PC-9 (cell line): ENCODE data around the gene MOGAT2. TPM values are rescaled to one million over a fixed set of nuclear protein-coding genes. Genes with fewer than 3 reads are reported as not detected.
A peak's percentile ranks its signal among the peaks of the same experiment; 100 is the strongest.
"Not testable (repeated sequence)": the region's sequence is repeated elsewhere in the genome, so short reads cannot be mapped to it uniquely, and the experiment has no call there.

Source experiments
- BruUV-seq: library from RNA; stranded (reverse); fragments of 400-500 nt; replicated peaks from 2 replicates; lab custom pipeline; 2021; lab: Mats Ljungman, UMichigan
- CTCF ChIA-PET: fragments of 300-600 bp; sonication (Branson Sonifier 250); formaldehyde crosslinking; loops from one replicate; lab custom pipeline; 2022; ENCODE audit warnings: antibody characterized with exemption; lab: Charles Lee
- POLR2A ChIA-PET: fragments of 300-600 bp; sonication (Branson Sonifier 250); formaldehyde crosslinking; loops from one replicate; lab custom pipeline; 2022; ENCODE audit warnings: antibody characterized with exemption; ENCODE audit not compliant: unreplicated experiment; lab: Charles Lee
- DNase-seq, 2 experiments: peaks; one replicate each; pipeline versions ENCODE4 v3.0.0 to v3.0.0-alpha.2; 2015 to 2022; ENCODE audit warnings: mixed read lengths in 1 of 2
- H2AFZ ChIP-seq: fragments of 200-600 bp; sonication (generic); 2 replicates; pipeline ENCODE4 v1.8.1; 2017; ENCODE audit warnings: antibody characterized with exemption
- H3F3A ChIP-seq: fragments of 200-600 bp; sonication (generic); 2 replicates; pipeline ENCODE4 v1.8.1; 2017; ENCODE audit warnings: antibody characterized with exemption, mild to moderate bottlenecking, low read depth; ENCODE audit not compliant: insufficient read depth
- H3K27ac ChIP-seq: fragments of 200-600 bp; sonication (generic); 2 replicates; pipeline ENCODE4 v1.6.1; 2016; ENCODE audit warnings: mixed run types
- H3K27me3 ChIP-seq: fragments of 200-600 bp; sonication (generic); 2 replicates; pipeline ENCODE4 v1.6.1; 2016; ENCODE audit warnings: low read depth, mixed run types; ENCODE audit not compliant: insufficient read depth
- H3K36me3 ChIP-seq: fragments of 200-600 bp; sonication (generic); 2 replicates; pipeline ENCODE4 v1.6.1; 2016; ENCODE audit warnings: low read depth, mixed run types
- H3K4me1 ChIP-seq: fragments of 200-600 bp; sonication (generic); replicated peaks from 2 replicates; pipeline ENCODE4 v1.6.1; 2016; ENCODE audit warnings: mixed run types; ENCODE audit not compliant: insufficient read depth
- H3K4me2 ChIP-seq: fragments of 200-600 bp; sonication (generic); 2 replicates; pipeline ENCODE4 v1.6.1; 2017; ENCODE audit warnings: mixed run types
- H3K4me3 ChIP-seq: fragments of 200-600 bp; sonication (generic); 2 replicates; pipeline ENCODE4 v1.6.1; 2016; ENCODE audit warnings: mixed run types
- H3K79me2 ChIP-seq: fragments of 200-600 bp; sonication (generic); 2 replicates; pipeline ENCODE4 v1.6.1; 2017; ENCODE audit warnings: low read depth, mixed run types
- H3K9me2 ChIP-seq: fragments of 200-600 bp; sonication (generic); 2 replicates; pipeline ENCODE4 v1.8.1; 2017; ENCODE audit warnings: mild to moderate bottlenecking; ENCODE audit not compliant: insufficient read depth
- H3K9me3 ChIP-seq: fragments of 200-600 bp; sonication (generic); 2 replicates; pipeline ENCODE4 v1.8.1; 2016; ENCODE audit warnings: low read depth; ENCODE audit not compliant: insufficient read depth
- H4K20me1 ChIP-seq: fragments of 200-600 bp; sonication (generic); 2 replicates; pipeline ENCODE4 v1.8.1; 2017; ENCODE audit not compliant: insufficient read depth
- EZH2 ChIP-seq: fragments of 200-600 bp; sonication (generic); IDR thresholded peaks from 2 replicates; pipeline ENCODE4 v1.8.0; 2017; ENCODE audit warnings: antibody characterized with exemption, low read depth
- intact Hi-C: fragments of 100-400 bp; cut with micrococcal nuclease; formaldehyde crosslinking; loops from one replicate; pipeline ENCODE4 v1.10.0; 2022; ENCODE audit not compliant: unreplicated experiment
- total RNA-seq: library from RNA; stranded (reverse); gene quantifications from 2 replicates; pipeline ENCODE4 v1.2.3, GENCODE V29; 2021
- TF ChIP-seq, protein P1 (sequence below): fragments of 200-600 bp; sonication (generic); conservative IDR thresholded peaks from 2 replicates; pipeline ENCODE4 v1.6.1; 2017; ENCODE audit warnings: mixed run types, antibody characterized with exemption, mild to moderate bottlenecking, moderate library complexity

MOGAT2 gene
- total RNA-seq, 1 experiment from 2014 or later = not detected

DNA sequence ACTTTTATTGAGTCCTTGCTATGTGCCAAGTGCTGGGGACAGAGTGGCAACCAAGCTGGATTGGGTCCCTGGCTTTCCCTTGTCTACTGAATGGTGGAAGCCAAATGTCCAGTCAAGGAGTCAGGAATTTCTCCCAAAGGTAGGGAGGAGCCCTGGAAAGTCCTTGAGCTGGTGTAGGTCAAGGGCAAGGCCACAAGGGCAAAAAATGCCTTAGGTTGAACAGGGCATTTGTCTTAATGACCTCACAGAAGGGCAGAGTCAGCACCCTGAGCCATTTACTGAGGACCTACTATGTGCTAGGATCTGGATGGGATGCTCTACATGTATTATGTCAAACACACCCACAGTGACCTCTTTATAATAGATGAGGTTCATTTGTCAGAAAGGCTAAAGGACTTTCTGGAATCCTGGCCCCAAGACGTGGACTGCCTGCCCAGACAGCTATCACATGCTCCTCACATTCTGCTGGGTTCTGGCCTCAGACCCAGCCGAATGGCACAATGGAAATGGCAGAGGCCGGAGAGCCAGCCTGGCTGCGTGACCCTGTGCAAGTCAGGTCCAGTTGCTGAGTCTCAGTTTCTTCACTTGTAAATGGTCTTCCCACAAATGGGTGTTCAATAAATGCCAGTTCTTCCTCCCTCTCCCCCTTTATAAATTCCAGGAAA, 17.7 kb downstream of the MOGAT2 start:
- BruUV-seq = no TSS peak
- TF ChIP-seq EZH2 = no peak
- TF ChIP-seq, protein P1, sequence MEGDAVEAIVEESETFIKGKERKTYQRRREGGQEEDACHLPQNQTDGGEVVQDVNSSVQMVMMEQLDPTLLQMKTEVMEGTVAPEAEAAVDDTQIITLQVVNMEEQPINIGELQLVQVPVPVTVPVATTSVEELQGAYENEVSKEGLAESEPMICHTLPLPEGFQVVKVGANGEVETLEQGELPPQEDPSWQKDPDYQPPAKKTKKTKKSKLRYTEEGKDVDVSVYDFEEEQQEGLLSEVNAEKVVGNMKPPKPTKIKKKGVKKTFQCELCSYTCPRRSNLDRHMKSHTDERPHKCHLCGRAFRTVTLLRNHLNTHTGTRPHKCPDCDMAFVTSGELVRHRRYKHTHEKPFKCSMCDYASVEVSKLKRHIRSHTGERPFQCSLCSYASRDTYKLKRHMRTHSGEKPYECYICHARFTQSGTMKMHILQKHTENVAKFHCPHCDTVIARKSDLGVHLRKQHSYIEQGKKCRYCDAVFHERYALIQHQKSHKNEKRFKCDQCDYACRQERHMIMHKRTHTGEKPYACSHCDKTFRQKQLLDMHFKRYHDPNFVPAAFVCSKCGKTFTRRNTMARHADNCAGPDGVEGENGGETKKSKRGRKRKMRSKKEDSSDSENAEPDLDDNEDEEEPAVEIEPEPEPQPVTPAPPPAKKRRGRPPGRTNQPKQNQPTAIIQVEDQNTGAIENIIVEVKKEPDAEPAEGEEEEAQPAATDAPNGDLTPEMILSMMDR = no peak
- no peak for DNase-seq
- H3K27ac ChIP-seq = no peak overlapping the region
- no peaks in the 10 kb centered on the region for H3K27me3 ChIP-seq
- no peaks in the 10 kb centered on the region for H3K9me2 ChIP-seq
- H3K4me1 ChIP-seq = peaks cover 25% of the 10 kb centered on the region
- peaks cover 4% of the 10 kb centered on the region; the same call in 1 of the 2 replicates for H3F3A ChIP-seq
- H3K4me3 ChIP-seq = no peak overlapping the region
- H3K36me3 ChIP-seq = no peaks in the 10 kb centered on the region
- ChIA-PET POLR2A (interaction anchor here (0.5 kb wide), 1 partner anchor 62 kb away, joined by 5 read pairs; no protein-coding TSS in a partner anchor), CTCF (no interaction called here)
- intact Hi-C loops = no loop called here
- peak overlapping the region; percentile 37 for H3K4me2 ChIP-seq
- H3K79me2 ChIP-seq = no peaks in the 10 kb centered on the region
- no peaks in the 10 kb centered on the region for H3K9me3 ChIP-seq
- no peak overlapping the region for H2AFZ ChIP-seq
- no peaks in the 10 kb centered on the region for H4K20me1 ChIP-seq

- CTCF ChIA-PET = no interaction called here
- Histone ChIP-seq H3K4me1 (peaks cover 25% of the 10 kb centered on the region), H3K4me2 (no peak overlapping the region), H2AFZ (no peak overlapping the region), H3K36me3 (no peaks in the 10 kb centered on the region), H3K4me3 (no peak overlapping the region), H4K20me1 (no peaks in the 10 kb centered on the region), H3K9me2 (no peaks in the 10 kb centered on the region), H3K27ac (no peak overlapping the region), H3K79me2 (no peaks in the 10 kb centered on the region), H3F3A (peaks cover 4% of the 10 kb centered on the region; the same call in 1 of the 2 replicates), H3K27me3 (no peaks in the 10 kb centered on the region), H3K9me3 (no peaks in the 10 kb centered on the region)
- BruUV-seq = no TSS peak
- DNase-seq = no peak
- intact Hi-C loops = no loop called here
- POLR2A ChIA-PET = no interaction called here
- TF ChIP-seq EZH2 = no peak
- TF ChIP-seq, protein P1 = no peak
Observed at GRCh38 chr11:75737314-75737713, 19.7 kb downstream of the MOGAT2 start.

- POLR2A ChIA-PET = interaction anchor here (0.6 kb wide), 1 partner anchor 118 kb away, joined by 5 read pairs; no protein-coding TSS in a partner anchor
- CTCF ChIA-PET = no interaction called here
- Histone ChIP-seq H3K36me3 (no peaks in the 10 kb centered on the region), H4K20me1 (no peaks in the 10 kb centered on the region), H2AFZ (no peak overlapping the region), H3K4me1 (no peaks in the 10 kb centered on the region), H3K79me2 (no peaks in the 10 kb centered on the region), H3K4me3 (no peak overlapping the region), H3K9me2 (no peaks in the 10 kb centered on the region), H3F3A (no peaks in the 10 kb centered on the region), H3K4me2 (no peak overlapping the region), H3K9me3 (no peaks in the 10 kb centered on the region), H3K27ac (no peak overlapping the region), H3K27me3 (no peaks in the 10 kb centered on the region)
- BruUV-seq = no TSS peak
- no peak for DNase-seq
- intact Hi-C loops = no loop called here
- no peak for TF ChIP-seq EZH2
- TF ChIP-seq, protein P1 = no peak
Observed at GRCh38 chr11:75740681-75741080, 23.0 kb downstream of the MOGAT2 start.

GRCh38 chr11:75743159-75743558, 25.5 kb downstream of the MOGAT2 start:
- POLR2A ChIA-PET, BruUV-seq, DNase-seq: not testable (repeated sequence)

More at GRCh38 chr11:75743159-75743558, 25.5 kb downstream of the MOGAT2 start:
- H3K27ac ChIP-seq, H3K36me3 ChIP-seq, H3K79me2 ChIP-seq, intact Hi-C loops, H3K9me3 ChIP-seq, CTCF ChIA-PET, H3K4me1 ChIP-seq, H3K9me2 ChIP-seq, H3K4me3 ChIP-seq, H2AFZ ChIP-seq, H3F3A ChIP-seq, H3K4me2 ChIP-seq, H3K27me3 ChIP-seq, H4K20me1 ChIP-seq: not testable (repeated sequence)
